DOHH2 (cell line): ENCODE results near the gene LDLRAD4.
A peak's percentile ranks its signal among the peaks of the same experiment; 100 is the strongest.

Experiments
- H3F3A ChIP-seq: fragments of 200-600 bp; sonication (generic), shearing (Covaris generic); 2 replicates; pipeline ENCODE4 v1.6.0; 2016; ENCODE audit warnings: antibody characterized with exemption, mild to moderate bottlenecking; ENCODE audit not compliant: control insufficient read depth, insufficient read depth
- H3K27ac ChIP-seq: fragments of 200-600 bp; sonication (generic); 2 replicates; pipeline ENCODE4 v1.5.1; 2014; ENCODE audit warnings: low read depth, mild to moderate bottlenecking, low read length, moderate library complexity
- H3K27me3 ChIP-seq: fragments of 200-600 bp; sonication (generic); 2 replicates; pipeline ENCODE4 v1.6.1; 2014; ENCODE audit warnings: mild to moderate bottlenecking, low read length, mixed read lengths; ENCODE audit not compliant: control insufficient read depth
- H3K36me3 ChIP-seq: fragments of 200-600 bp; sonication (generic); 2 replicates; pipeline ENCODE4 v1.6.1; 2014; ENCODE audit warnings: mild to moderate bottlenecking, low read length, moderate library complexity, mixed read lengths; ENCODE audit not compliant: control insufficient read depth
- H3K4me1 ChIP-seq: fragments of 200-600 bp; sonication (generic); 2 replicates; pipeline ENCODE4 v1.6.1; 2014; ENCODE audit warnings: mild to moderate bottlenecking, low read length, mixed read lengths; ENCODE audit not compliant: control insufficient read depth
- H3K4me2 ChIP-seq: fragments of 200-600 bp; sonication (generic); 2 replicates; pipeline ENCODE4 v1.6.0; 2014; ENCODE audit warnings: mild to moderate bottlenecking, low read length, moderate library complexity
- H3K4me3 ChIP-seq: fragments of 200-600 bp; sonication (generic); 2 replicates; pipeline ENCODE4 v1.5.1; 2014; ENCODE audit warnings: mild to moderate bottlenecking, low read length, mixed read lengths
- H3K79me2 ChIP-seq: fragments of 200-600 bp; sonication (generic); 2 replicates; pipeline ENCODE4 v1.6.1; 2014; ENCODE audit warnings: mild to moderate bottlenecking, low read length, mixed read lengths; ENCODE audit not compliant: control insufficient read depth
- H3K9me2 ChIP-seq: fragments of 200-600 bp; sonication (generic); replicated peaks from 2 replicates; pipeline ENCODE4 v1.6.1; 2014; ENCODE audit warnings: mild to moderate bottlenecking, low read length, mixed read lengths; ENCODE audit not compliant: control insufficient read depth
- H3K9me3 ChIP-seq: fragments of 200-600 bp; sonication (generic); 2 replicates; pipeline ENCODE4 v1.6.1; 2014; ENCODE audit warnings: antibody characterized with exemption, low read length, mixed read lengths; ENCODE audit not compliant: control insufficient read depth, insufficient read depth
- H4K20me1 ChIP-seq: fragments of 200-600 bp; sonication (generic); 2 replicates; pipeline ENCODE4 v1.6.0; 2014; ENCODE audit warnings: low read depth, mild to moderate bottlenecking, antibody characterized with exemption, low read length, moderate library complexity; ENCODE audit not compliant: control insufficient read depth, insufficient read depth
- EZH2phosphoT487 ChIP-seq: fragments of 200-600 bp; sonication (generic); IDR thresholded peaks from 2 replicates; pipeline ENCODE4 v1.6.1; 2017; ENCODE audit warnings: borderline replicate concordance, mild to moderate bottlenecking, antibody characterized with exemption, low read length, moderate library complexity, mixed read lengths
- TF ChIP-seq, protein P1 (sequence below): fragments of 200-600 bp; sonication (generic); IDR thresholded peaks from one replicate; pipeline ENCODE4 v1.5.1; 2014; ENCODE audit warnings: antibody characterized with exemption, mild to moderate bottlenecking, low read depth, low read length; ENCODE audit not compliant: poor library complexity, severe bottlenecking

Gene LDLRAD4

DNA sequence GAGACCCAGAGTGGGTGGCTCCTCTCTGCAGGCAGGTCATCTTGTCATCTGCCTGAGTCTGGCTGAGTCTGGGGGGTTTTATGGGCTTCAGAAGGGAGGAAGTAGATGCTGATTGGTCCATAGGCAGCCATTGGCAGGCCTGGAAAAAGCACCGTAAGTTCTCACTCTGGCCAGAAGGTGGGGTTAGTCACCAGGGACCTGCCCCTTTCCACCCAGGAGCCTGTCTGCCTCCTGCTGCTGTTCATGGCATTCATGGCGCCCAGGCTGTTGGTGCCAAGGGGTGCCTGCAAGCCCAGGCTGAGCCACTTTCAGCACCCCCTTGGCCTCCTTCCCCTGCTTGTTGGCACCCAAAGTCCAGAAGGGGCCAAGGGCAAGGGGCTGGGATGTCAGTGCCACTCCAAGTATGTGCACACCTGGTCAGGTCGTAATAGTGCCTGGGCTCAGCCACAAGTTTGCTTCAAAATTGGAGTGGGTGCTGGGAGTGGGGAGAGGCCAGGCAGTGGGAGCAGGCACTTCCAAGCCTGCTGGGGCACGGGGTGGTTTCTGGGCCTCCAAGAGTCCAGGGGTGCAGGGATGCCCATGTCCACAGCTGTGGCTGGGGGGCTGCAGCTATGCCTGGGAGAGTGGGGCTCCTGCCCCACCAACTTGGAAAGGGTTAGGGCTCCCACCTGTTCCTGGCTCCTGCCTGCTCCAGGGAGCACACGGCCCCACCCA, 329.7 kb downstream of the LDLRAD4 start:
- H3K79me2 ChIP-seq, result no peaks in the 10 kb centered on the region
- no peak overlapping the region for H3K27ac ChIP-seq
- no peaks in the 10 kb centered on the region for H3K36me3 ChIP-seq
- no peak for TF ChIP-seq EZH2phosphoT487
- TF ChIP-seq, protein P1, sequence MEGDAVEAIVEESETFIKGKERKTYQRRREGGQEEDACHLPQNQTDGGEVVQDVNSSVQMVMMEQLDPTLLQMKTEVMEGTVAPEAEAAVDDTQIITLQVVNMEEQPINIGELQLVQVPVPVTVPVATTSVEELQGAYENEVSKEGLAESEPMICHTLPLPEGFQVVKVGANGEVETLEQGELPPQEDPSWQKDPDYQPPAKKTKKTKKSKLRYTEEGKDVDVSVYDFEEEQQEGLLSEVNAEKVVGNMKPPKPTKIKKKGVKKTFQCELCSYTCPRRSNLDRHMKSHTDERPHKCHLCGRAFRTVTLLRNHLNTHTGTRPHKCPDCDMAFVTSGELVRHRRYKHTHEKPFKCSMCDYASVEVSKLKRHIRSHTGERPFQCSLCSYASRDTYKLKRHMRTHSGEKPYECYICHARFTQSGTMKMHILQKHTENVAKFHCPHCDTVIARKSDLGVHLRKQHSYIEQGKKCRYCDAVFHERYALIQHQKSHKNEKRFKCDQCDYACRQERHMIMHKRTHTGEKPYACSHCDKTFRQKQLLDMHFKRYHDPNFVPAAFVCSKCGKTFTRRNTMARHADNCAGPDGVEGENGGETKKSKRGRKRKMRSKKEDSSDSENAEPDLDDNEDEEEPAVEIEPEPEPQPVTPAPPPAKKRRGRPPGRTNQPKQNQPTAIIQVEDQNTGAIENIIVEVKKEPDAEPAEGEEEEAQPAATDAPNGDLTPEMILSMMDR, result peak; percentile 19
- H3K4me3 ChIP-seq, result no peak overlapping the region
- no peaks in the 10 kb centered on the region for H4K20me1 ChIP-seq
- no peaks in the 10 kb centered on the region for H3K9me2 ChIP-seq
- peaks cover 19% of the 10 kb centered on the region for H3K9me3 ChIP-seq
- H3K27me3 ChIP-seq, result no peaks in the 10 kb centered on the region
- no peaks in the 10 kb centered on the region for H3F3A ChIP-seq
- no peak overlapping the region for H3K4me2 ChIP-seq
- peaks cover 21% of the 10 kb centered on the region for H3K4me1 ChIP-seq

DNA sequence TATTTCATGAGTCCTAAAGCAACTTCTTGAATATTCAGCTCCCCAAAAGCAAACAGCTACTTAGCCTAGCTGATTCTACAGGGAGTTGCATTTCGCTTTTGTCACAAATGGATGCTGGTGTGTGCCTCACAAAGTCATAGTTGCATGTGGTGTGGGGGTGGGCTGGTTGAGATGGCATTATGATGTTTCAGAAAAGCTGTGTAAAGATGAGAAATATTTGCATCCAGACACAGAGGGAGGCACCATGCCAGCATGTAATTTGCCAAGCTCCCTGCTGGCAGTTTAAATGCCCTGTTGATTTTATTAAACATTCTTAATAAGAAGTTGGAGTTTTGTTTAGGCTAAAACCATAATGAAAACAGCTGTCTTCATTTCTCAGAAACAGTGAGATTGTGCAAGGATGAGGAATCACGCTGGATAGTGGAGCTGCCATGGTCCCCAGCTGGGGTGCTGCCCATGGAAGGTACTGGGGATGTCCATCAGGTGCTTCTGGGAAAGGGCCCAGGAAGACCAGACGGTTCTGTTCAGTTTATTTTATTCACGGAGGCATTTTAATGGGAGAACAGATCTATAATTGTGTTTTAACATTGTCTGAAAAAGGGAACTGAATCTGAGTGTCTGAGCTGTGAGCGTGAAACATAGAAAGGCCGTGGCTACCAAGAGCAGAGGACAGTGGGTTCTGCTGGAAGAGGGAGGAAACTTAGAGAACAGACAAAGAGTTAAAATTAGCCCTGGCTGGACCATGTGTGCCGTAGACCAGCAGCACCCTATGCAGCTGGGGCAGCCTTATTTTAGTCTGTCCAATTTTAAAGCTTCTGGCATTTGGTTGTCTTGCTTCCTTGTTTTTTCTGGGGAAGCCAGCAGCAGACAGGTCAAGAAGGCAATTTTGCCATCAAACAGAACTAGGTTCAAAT, 330.7 kb downstream of the LDLRAD4 start:
- no peak for TF ChIP-seq EZH2phosphoT487
- TF ChIP-seq, protein P1, result no peak
- Histone ChIP-seq H3F3A (no peaks in the 10 kb centered on the region), H3K36me3 (no peaks in the 10 kb centered on the region), H3K27me3 (no peaks in the 10 kb centered on the region), H3K4me2 (peak overlapping the region; percentile 61), H3K79me2 (no peaks in the 10 kb centered on the region), H4K20me1 (no peaks in the 10 kb centered on the region), H3K27ac (peak overlapping the region; percentile 43), H3K9me2 (no peaks in the 10 kb centered on the region), H3K9me3 (peaks cover 19% of the 10 kb centered on the region), H3K4me3 (peak overlapping the region; percentile 39), H3K4me1 (peaks cover 21% of the 10 kb centered on the region)

DNA sequence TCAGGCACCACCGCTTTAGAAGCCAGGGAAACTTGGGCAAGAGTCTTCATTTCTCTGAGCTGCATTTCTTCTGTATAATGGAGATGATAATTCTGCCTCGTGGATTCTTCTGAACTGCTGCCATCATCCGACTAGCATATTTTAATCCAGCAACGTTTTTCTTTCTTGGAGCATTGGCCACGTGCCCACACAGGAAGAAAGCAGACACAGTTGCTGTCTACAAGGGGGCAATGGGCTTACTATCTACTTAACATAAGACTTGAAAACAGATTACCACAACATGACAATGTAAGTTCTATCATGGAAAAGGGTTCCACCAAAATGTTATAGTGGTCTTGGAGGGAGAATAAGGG, 331.3 kb downstream of the LDLRAD4 start:
- TF ChIP-seq EZH2phosphoT487, result no peak
- TF ChIP-seq, protein P1, result no peak
- Histone ChIP-seq H3K4me3 (peak overlapping the region; percentile 39), H3K9me3 (peaks cover 19% of the 10 kb centered on the region), H3K4me2 (peak overlapping the region; percentile 61), H3K4me1 (peaks cover 21% of the 10 kb centered on the region), H3K27me3 (no peaks in the 10 kb centered on the region), H3F3A (no peaks in the 10 kb centered on the region), H3K27ac (peak overlapping the region; percentile 43), H3K79me2 (no peaks in the 10 kb centered on the region), H3K36me3 (no peaks in the 10 kb centered on the region), H4K20me1 (no peaks in the 10 kb centered on the region), H3K9me2 (no peaks in the 10 kb centered on the region)
